GM18517 (cell line): ENCODE measurements around the gene ZKSCAN8.

Experiments
- ATAC-seq: cut with Tn5 transposase; IDR thresholded peaks from one replicate; pipeline ENCODE4 v1.9.1; 2021; ENCODE audit warnings: mild to moderate bottlenecking, moderate library complexity; ENCODE audit not compliant: unreplicated experiment

ZKSCAN8 gene

DNA sequence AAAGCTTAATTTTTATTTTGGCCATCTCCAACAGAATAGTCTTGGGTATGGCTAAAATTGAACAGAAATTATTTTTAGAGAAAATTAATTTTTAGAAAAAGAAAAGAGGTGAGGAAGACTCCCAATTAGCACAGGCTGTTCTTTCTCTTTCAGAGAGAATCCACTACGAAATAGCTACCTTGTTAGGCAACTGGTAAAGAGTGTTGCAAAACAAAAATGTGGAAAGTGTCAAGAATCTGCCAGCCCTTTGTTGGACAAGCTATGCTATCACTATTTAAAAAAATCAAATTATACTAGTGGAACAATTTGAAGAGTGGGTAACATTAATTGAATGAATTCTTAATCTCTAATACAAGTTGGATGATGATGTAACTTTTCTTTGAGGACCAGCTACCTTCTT, 64.2 kb downstream of the ZKSCAN8 start:
- ATAC-seq: no peak

DNA sequence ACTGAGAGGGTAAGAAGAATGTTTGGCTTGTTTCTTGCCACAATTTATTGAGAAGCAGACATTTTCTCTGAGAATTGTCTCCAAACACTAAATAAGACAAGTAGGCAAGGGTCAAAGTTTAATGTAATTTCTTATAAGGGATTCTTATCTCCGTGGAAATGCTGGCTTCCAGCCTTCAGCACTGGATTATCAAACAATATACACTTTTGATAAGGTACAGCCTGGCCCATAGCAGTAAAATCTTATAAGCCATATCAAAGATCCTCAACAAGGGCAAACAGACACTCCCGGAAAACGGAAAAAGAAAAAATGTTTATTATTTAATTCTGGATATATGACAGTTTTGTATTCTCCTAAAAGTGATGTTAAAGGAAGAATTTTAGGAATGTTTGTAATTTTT, 64.8 kb downstream of the ZKSCAN8 start:
- no peak for ATAC-seq

DNA sequence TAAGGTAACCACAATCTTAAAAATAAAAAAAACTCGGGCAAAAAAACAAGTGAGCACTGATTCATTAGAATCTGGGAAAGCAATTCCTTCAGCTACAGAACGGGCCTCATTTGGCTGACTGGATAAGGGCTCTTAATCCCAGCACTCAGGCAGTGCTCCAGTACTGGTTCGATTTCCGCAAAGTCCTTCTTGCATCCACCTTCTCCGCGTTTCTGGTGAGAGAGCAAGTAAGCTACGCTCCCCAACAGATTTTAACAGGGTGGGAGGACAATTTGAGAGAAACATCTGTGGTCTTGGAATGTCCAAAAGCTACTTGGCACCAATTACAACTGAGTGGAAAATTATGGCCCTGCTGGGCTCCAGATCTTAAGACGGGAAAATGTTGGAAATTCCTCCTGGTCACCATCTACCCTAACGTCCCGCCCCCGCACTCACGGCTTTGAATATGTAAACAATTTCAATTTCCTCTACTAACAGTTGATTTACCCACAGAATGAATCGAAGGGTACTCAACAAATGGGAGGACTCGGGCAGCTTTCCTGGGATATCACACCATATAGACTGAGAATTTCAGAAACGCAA, 65.3 kb downstream of the ZKSCAN8 start:
- ATAC-seq: no peak

DNA sequence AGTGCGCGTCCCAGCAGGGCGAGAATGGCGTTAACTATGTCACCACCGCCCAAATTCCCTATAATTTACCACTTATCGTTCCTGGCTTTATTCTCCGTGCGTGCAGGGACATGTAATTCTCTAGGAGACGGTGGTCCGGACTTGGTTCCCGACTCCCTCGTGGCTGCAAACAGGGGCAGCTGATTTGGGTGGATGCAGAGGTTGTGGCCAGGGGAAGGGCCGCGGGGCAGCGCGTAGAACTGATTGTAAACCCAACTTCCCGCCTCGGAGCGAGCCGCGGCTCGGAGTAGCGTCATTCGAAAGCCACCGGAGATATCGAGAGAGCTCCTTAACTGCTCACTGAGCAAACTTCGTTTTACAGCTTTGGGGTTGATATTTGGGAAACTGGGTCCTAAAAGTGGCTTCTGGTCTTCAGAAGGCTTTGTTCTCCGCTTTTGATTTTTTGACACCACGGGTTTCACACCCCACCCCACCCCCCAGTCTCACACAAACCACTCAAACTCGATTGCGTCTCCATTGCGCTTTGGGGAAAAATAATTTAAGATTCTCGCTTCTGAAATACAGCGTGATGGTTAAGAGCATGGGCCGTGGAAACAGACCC, 65.9 kb downstream of the ZKSCAN8 start:
- no peak for ATAC-seq

GRCh38 chr6:28208111-28208659, 66.5 kb downstream of the ZKSCAN8 start:
- ATAC-seq: no peak
